HEK293 (cell line): ENCODE measurements around the gene MYO18B.

Source experiments
- CTCF ChIA-PET: fragments of 350-600 bp; formaldehyde crosslinking; extraction: SDS; loops from one replicate; lab custom pipeline; 2021; ENCODE audit warnings: antibody characterized with exemption; lab: Yijun Ruan, JAX
- POLR2A ChIA-PET: fragments of 300-600 bp; formaldehyde crosslinking; extraction: SDS; loops from one replicate; lab custom pipeline; 2020; ENCODE audit warnings: antibody characterized with exemption, inconsistent platforms; lab: Yijun Ruan, JAX
- H3K27ac ChIP-seq: fragments of 200-500 bp; sonication (Bioruptor generic); 2 replicates; pipeline ENCODE4 v1.5.1; 2014; ENCODE audit warnings: low read depth, low read length, control low read depth, inconsistent platforms; ENCODE audit errors: extremely low read depth
- H3K36me3 ChIP-seq, 2 experiments: fragments of 200-500 bp in 1 of 2; sonication (Bioruptor generic) in 1 of 2; 1 replicate in 1 of 2; 2 replicates in 1 of 2; pipeline ENCODE4 v1.5.1; 2014 to 2017; ENCODE audit warnings: inconsistent platforms in 2 of 2, low read length in 2 of 2; ENCODE audit not compliant: control insufficient read depth in 2 of 2, insufficient read depth in 1 of 2
- H3K4me1 ChIP-seq: fragments of 200-500 bp; sonication (Bioruptor generic); 2 replicates; pipeline ENCODE4 v1.5.1; 2014; ENCODE audit warnings: mild to moderate bottlenecking, low read length, inconsistent platforms; ENCODE audit not compliant: control insufficient read depth, insufficient read depth
- H3K4me3 ChIP-seq: 2 replicates; pipeline ENCODE4 v1.5.1; 2011; ENCODE audit warnings: low read depth, mild to moderate bottlenecking, control low read depth, low read length, moderate library complexity
- H3K9me3 ChIP-seq: fragments of 200-500 bp; sonication (Bioruptor generic); 2 replicates; pipeline ENCODE4 v1.5.1; 2014; ENCODE audit warnings: low read depth, low read length, inconsistent platforms; ENCODE audit not compliant: control insufficient read depth, insufficient read depth
- AEBP2 ChIP-seq: fragments of 450-650 bp; formaldehyde crosslinking; IDR thresholded peaks from 2 replicates; pipeline ENCODE4 v1.5.1; 2016; ENCODE audit warnings: missing biosample characterization, missing genetic modification characterization, borderline replicate concordance
- CTCF ChIP-seq: fragments of 450-650 bp; formaldehyde crosslinking; IDR thresholded peaks from 2 replicates; pipeline ENCODE4 v1.5.1; 2016; ENCODE audit warnings: missing biosample characterization, missing genetic modification characterization
- GLI2 ChIP-seq: fragments of 450-650 bp; formaldehyde crosslinking; IDR thresholded peaks from 2 replicates; pipeline ENCODE4; 2017; ENCODE audit warnings: missing biosample characterization, missing genetic modification characterization, low read depth, borderline replicate concordance
- HOXC10 ChIP-seq: sonication (generic); formaldehyde crosslinking; IDR thresholded peaks from 2 replicates; pipeline ENCODE4 v1.8.1; 2023; ENCODE audit warnings: mild to moderate bottlenecking, missing genetic modification reagents
- SCRT1 ChIP-seq: fragments of 450-650 bp; formaldehyde crosslinking; IDR thresholded peaks from 2 replicates; pipeline ENCODE4 v1.5.1; 2016; ENCODE audit warnings: missing biosample characterization, missing genetic modification characterization, borderline replicate concordance
- TSHZ1 ChIP-seq: fragments of 450-650 bp; formaldehyde crosslinking; IDR thresholded peaks from 2 replicates; pipeline ENCODE4 v1.5.1; 2016; ENCODE audit warnings: missing biosample characterization, missing genetic modification characterization, borderline replicate concordance
- ZBTB48 ChIP-seq: fragments of 450-650 bp; formaldehyde crosslinking; IDR thresholded peaks from 2 replicates; pipeline ENCODE4 v1.5.1; 2016; ENCODE audit warnings: missing biosample characterization, missing genetic modification characterization
- ZBTB7A ChIP-seq: fragments of 450-650 bp; formaldehyde crosslinking; IDR thresholded peaks from 2 replicates; pipeline ENCODE4 v1.5.1; 2016; ENCODE audit warnings: low read depth, missing biosample characterization, missing genetic modification characterization
- ZNF148 ChIP-seq: fragments of 450-650 bp; formaldehyde crosslinking; IDR thresholded peaks from 2 replicates; pipeline ENCODE4 v1.5.0; 2017; ENCODE audit warnings: missing biosample characterization, missing genetic modification characterization, borderline replicate concordance
- ZNF175 ChIP-seq: fragments of 450-650 bp; formaldehyde crosslinking; IDR thresholded peaks from 2 replicates; pipeline ENCODE4 v1.5.1; 2016; ENCODE audit warnings: missing biosample characterization, missing genetic modification characterization
- ZNF184 ChIP-seq: fragments of 450-650 bp; IDR thresholded peaks from 2 replicates; pipeline ENCODE4 v1.5.1; 2018; ENCODE audit warnings: missing biosample characterization, mild to moderate bottlenecking, missing genetic modification characterization
- ZNF239 ChIP-seq: fragments of 450-650 bp; formaldehyde crosslinking; IDR thresholded peaks from 2 replicates; pipeline ENCODE4 v1.5.1; 2016; ENCODE audit warnings: missing biosample characterization, missing genetic modification characterization
- ZNF311 ChIP-seq: fragments of 450-650 bp; formaldehyde crosslinking; IDR thresholded peaks from 2 replicates; pipeline ENCODE4 v1.5.1; 2017; ENCODE audit warnings: missing biosample characterization, missing genetic modification characterization, borderline replicate concordance
- ZNF354C ChIP-seq: fragments of 450-650 bp; formaldehyde crosslinking; IDR thresholded peaks from 2 replicates; pipeline ENCODE4 v1.5.1; 2016; ENCODE audit warnings: missing biosample characterization, missing genetic modification characterization, low read depth, borderline replicate concordance
- ZNF366 ChIP-seq: fragments of 450-650 bp; formaldehyde crosslinking; conservative IDR thresholded peaks from 2 replicates; pipeline ENCODE4 v1.5.1; 2016; ENCODE audit warnings: missing biosample characterization, missing genetic modification characterization
- ZNF677 ChIP-seq: fragments of 450-650 bp; IDR thresholded peaks from 2 replicates; pipeline ENCODE4 v1.5.0; 2018; ENCODE audit warnings: missing biosample characterization, mild to moderate bottlenecking, missing genetic modification characterization, moderate library complexity
- ZNF707 ChIP-seq: fragments of 450-650 bp; formaldehyde crosslinking; IDR thresholded peaks from 2 replicates; pipeline ENCODE4 v1.5.1; 2016; ENCODE audit warnings: missing biosample characterization, missing genetic modification characterization

The MYO18B gene

GRCh38 chr22:25823276-25823675 lies 81.3 kb downstream of the MYO18B start:
- no peaks in the 10 kb centered on the region for H3K4me1 ChIP-seq
- no peaks in the 10 kb centered on the region for H3K36me3 ChIP-seq
- no peak for TF ChIP-seq AEBP2 (tag by site-specific recombination)
- no peak for TF ChIP-seq HOXC10 (CRISPR knock-in tag)
- TF ChIP-seq ZNF707 (tag by site-specific recombination): no peak
- no peak for TF ChIP-seq ZNF184
- TF ChIP-seq TSHZ1 (tag by site-specific recombination): no peak
- no peak for TF ChIP-seq ZNF239
- no peak for TF ChIP-seq GLI2 (tag by site-specific recombination)
- TF ChIP-seq ZBTB48 (tag by site-specific recombination): no peak
- no peak for TF ChIP-seq ZNF366
- no peak for TF ChIP-seq SCRT1 (tag by site-specific recombination)
- TF ChIP-seq ZNF311 (tag by site-specific recombination): no peak
- TF ChIP-seq ZNF175 (tag by site-specific recombination): no peak
- no peak for TF ChIP-seq CTCF (tag by site-specific recombination)
- TF ChIP-seq ZNF148 (tag by site-specific recombination): no peak
- no peak for TF ChIP-seq ZBTB7A (tag by site-specific recombination)
- CTCF ChIA-PET: interaction anchor here (0.5 kb wide), 1 partner anchor 497 kb away, joined by 3 read pairs; no protein-coding TSS in a partner anchor
- no peak overlapping the region for H3K27ac ChIP-seq
- POLR2A ChIA-PET: no interaction called here
- H3K4me3 ChIP-seq: no peak overlapping the region
- H3K9me3 ChIP-seq: no peaks in the 10 kb centered on the region

GRCh38 chr22:25824828-25825423 lies 82.9 kb downstream of the MYO18B start:
- Histone ChIP-seq H3K4me1 (no peaks in the 10 kb centered on the region), H3K9me3 (no peaks in the 10 kb centered on the region), H3K36me3 (no peaks in the 10 kb centered on the region), H3K27ac (no peak overlapping the region), H3K4me3 (no peak overlapping the region)
- no peak for TF ChIP-seq ZNF677 (tag by site-specific recombination)
- no peak for TF ChIP-seq ZNF354C (tag by site-specific recombination)
- ChIA-PET CTCF (no interaction called here), POLR2A (no interaction called here)
